WTC11 (cell line): ENCODE data around the gene VAV2. TPM values are rescaled to one million over a fixed set of nuclear protein-coding genes. Genes with fewer than 3 reads are reported as not detected.

Experiments used
- ATAC-seq: fragments of 200-7000 bp; cut with Tn5 transposase; 2 replicates; pipeline ENCODE4 v1.10.0; 2021; ENCODE audit warnings: mild to moderate bottlenecking, moderate library complexity
- CTCF ChIA-PET: fragments of 300-600 bp; sonication (Branson Sonifier 250); formaldehyde crosslinking; loops from one replicate; lab custom pipeline; 2021; ENCODE audit warnings: antibody characterized with exemption; lab: Charles Lee
- POLR2A ChIA-PET: fragments of 350-600 bp; sonication (Branson Sonifier 250); formaldehyde crosslinking; loops from one replicate; lab custom pipeline; 2021; ENCODE audit warnings: antibody characterized with exemption; lab: Charles Lee
- DNase-seq: peaks from one replicate; pipeline ENCODE4 v3.0.0; 2021; ENCODE audit warnings: low spot score
- H3K27ac Mint-ChIP-seq: 2 replicates; pipeline ENCODE4 v1.8.0; 2021; ENCODE audit warnings: mixed read lengths
- H3K27me3 Mint-ChIP-seq: 2 replicates; pipeline ENCODE4 v1.8.0; 2021; ENCODE audit warnings: low read depth, mild to moderate bottlenecking, moderate library complexity, mixed read lengths
- H3K36me3 Mint-ChIP-seq: 2 replicates; pipeline ENCODE4 v1.8.0; 2021; ENCODE audit warnings: mixed read lengths
- H3K4me1 Mint-ChIP-seq: 2 replicates; pipeline ENCODE4 v1.8.0; 2022; ENCODE audit warnings: mixed read lengths
- H3K4me3 Mint-ChIP-seq: 2 replicates; pipeline ENCODE4 v1.8.0; 2021; ENCODE audit warnings: mild to moderate bottlenecking, moderate library complexity, mixed read lengths
- H3K9me3 Mint-ChIP-seq: 2 replicates; pipeline ENCODE4 v1.8.0; 2021; ENCODE audit warnings: mixed read lengths
- AFF4 ChIP-seq: sonication (generic); formaldehyde crosslinking; IDR thresholded peaks from 2 replicates; pipeline ENCODE4 v1.8.1; 2023; ENCODE audit warnings: mild to moderate bottlenecking, missing genetic modification reagents, borderline replicate concordance
- ATF3 ChIP-seq: sonication (generic); formaldehyde crosslinking; conservative IDR thresholded peaks from 2 replicates; pipeline ENCODE4 v1.8.1; 2022; ENCODE audit warnings: mild to moderate bottlenecking, missing genetic modification reagents
- CBFB ChIP-seq: sonication (generic); formaldehyde crosslinking; IDR thresholded peaks from 2 replicates; pipeline ENCODE4 v1.8.1; 2022; ENCODE audit warnings: mild to moderate bottlenecking, low read depth, missing genetic modification reagents
- CDX4 ChIP-seq: fragments of 250-450 bp; sonication (Bioruptor Pico); IDR thresholded peaks from 2 replicates; pipeline ENCODE4 v1.9.0; 2021; ENCODE audit warnings: moderate library complexity, mild to moderate bottlenecking, inconsistent platforms, borderline replicate concordance
- E2F5 ChIP-seq: sonication (generic); formaldehyde crosslinking; IDR thresholded peaks from 2 replicates; pipeline ENCODE4 v1.8.1; 2022; ENCODE audit warnings: mild to moderate bottlenecking, moderate library complexity, missing genetic modification reagents
- ETV6 ChIP-seq: sonication (generic); formaldehyde crosslinking; IDR thresholded peaks from 2 replicates; pipeline ENCODE4 v1.8.1; 2022; ENCODE audit warnings: mild to moderate bottlenecking, missing genetic modification reagents
- GRHL2 ChIP-seq: fragments of 250-450 bp; sonication (Bioruptor Pico); IDR thresholded peaks from 2 replicates; pipeline ENCODE4 v1.8.0; 2022; ENCODE audit warnings: mild to moderate bottlenecking, moderate library complexity; ENCODE audit not compliant: insufficient replicate concordance, severe bottlenecking
- IRF1 ChIP-seq: sonication (generic); formaldehyde crosslinking; IDR thresholded peaks from 2 replicates; pipeline ENCODE4 v1.8.0; 2023; ENCODE audit warnings: missing genetic modification reagents
- JUN ChIP-seq: sonication (generic); formaldehyde crosslinking; IDR thresholded peaks from 2 replicates; pipeline ENCODE4 v1.8.0; 2023; ENCODE audit warnings: mild to moderate bottlenecking, missing genetic modification reagents
- MAX ChIP-seq: sonication (generic); formaldehyde crosslinking; IDR thresholded peaks from 2 replicates; pipeline ENCODE4 v1.8.0; 2022; ENCODE audit warnings: mild to moderate bottlenecking, missing genetic modification reagents
- MXD4 ChIP-seq: fragments of 250-450 bp; sonication (Bioruptor Pico); IDR thresholded peaks from 2 replicates; pipeline ENCODE4 v1.8.0; 2021; ENCODE audit warnings: mild to moderate bottlenecking, moderate library complexity, borderline replicate concordance
- NFYB ChIP-seq: sonication (generic); formaldehyde crosslinking; conservative IDR thresholded peaks from 2 replicates; pipeline ENCODE4 v1.8.0; 2022; ENCODE audit warnings: low read depth, missing genetic modification reagents
- RELA ChIP-seq: sonication (generic); formaldehyde crosslinking; IDR thresholded peaks from 2 replicates; pipeline ENCODE4 v1.8.1; 2022; ENCODE audit warnings: missing genetic modification reagents, mild to moderate bottlenecking, borderline replicate concordance
- ZBTB43 ChIP-seq: sonication (generic); formaldehyde crosslinking; IDR thresholded peaks from 2 replicates; pipeline ENCODE4 v1.8.1; 2023; ENCODE audit warnings: mild to moderate bottlenecking, missing genetic modification reagents
- ZNF232 ChIP-seq: sonication (generic); formaldehyde crosslinking; IDR thresholded peaks from 2 replicates; pipeline ENCODE4 v1.8.0; 2022; ENCODE audit warnings: mild to moderate bottlenecking, missing genetic modification reagents
- ZNF416 ChIP-seq: fragments of 250-450 bp; sonication (Bioruptor Pico); IDR thresholded peaks from 2 replicates; pipeline ENCODE4 v1.9.0; 2021; ENCODE audit warnings: mild to moderate bottlenecking, inconsistent platforms
- total RNA-seq: library from RNA; stranded (reverse); gene quantifications from 3 replicates; pipeline ENCODE4 v1.2.3, GENCODE V29; 2021

The VAV2 gene
- total RNA-seq, 1 experiment from 2014 or later, result 39.7 TPM

GRCh38 chr9:133904346-133905090, 87.6 kb downstream of the VAV2 start:
- H3K4me3 Mint-ChIP-seq, result no peak overlapping the region
- ChIA-PET POLR2A (interaction anchor here (0.6 kb wide), 1 partner anchor 123 kb away, joined by 3 read pairs; no protein-coding TSS in a partner anchor), CTCF (no interaction called here)
- H3K36me3 Mint-ChIP-seq, result no peaks in the 10 kb centered on the region
- DNase-seq, result no peak
- H3K4me1 Mint-ChIP-seq, result 0 out of 2 replicates have a peak, but pooled peaks cover 2% of the 10 kb centered on the region
- TF ChIP-seq GRHL2 (CRISPR knock-in tag), result no peak
- no peak for TF ChIP-seq RELA (CRISPR knock-in tag)
- TF ChIP-seq E2F5 (CRISPR knock-in tag), result no peak
- no peak for TF ChIP-seq JUN (CRISPR knock-in tag)
- no peak for TF ChIP-seq ZBTB43
- TF ChIP-seq MXD4, result no peak
- no peak for TF ChIP-seq ATF3 (CRISPR knock-in tag)
- no peak for TF ChIP-seq AFF4 (CRISPR knock-in tag)
- no peak for TF ChIP-seq ETV6 (CRISPR knock-in tag)
- no peak for TF ChIP-seq ZNF416 (CRISPR knock-in tag)
- no peak for TF ChIP-seq CDX4 (CRISPR knock-in tag)
- no peak for TF ChIP-seq ZNF232 (CRISPR knock-in tag)
- no peak for TF ChIP-seq NFYB (CRISPR knock-in tag)
- TF ChIP-seq CBFB (CRISPR knock-in tag), result no peak
- TF ChIP-seq MAX, result no peak
- no peak for TF ChIP-seq IRF1 (CRISPR knock-in tag)
- peak overlapping the region; percentile 43; the same call in 1 of the 2 replicates for H3K27ac Mint-ChIP-seq
- ATAC-seq, result no peak
- no peaks in the 10 kb centered on the region for H3K27me3 Mint-ChIP-seq
- no peaks in the 10 kb centered on the region for H3K9me3 Mint-ChIP-seq
